Heart right ventricle (tissue), 16 donors: ENCODE measurements around the gene SND1. TPM values are rescaled to one million over a fixed set of nuclear protein-coding genes. Genes with fewer than 3 reads are reported as not detected.

Experiments used
- ATAC-seq, 8 donors: fragments of 200-7000 bp; cut with Tn5 transposase; one replicate each; pipeline ENCODE4 v1.9.1; 2020; ENCODE audit warnings: mild to moderate bottlenecking in 8 of 8, moderate library complexity in 8 of 8, moderate number of reproducible peaks in 1 of 8
- DNase-seq, 2 donors: peaks; one replicate each; pipeline ENCODE4 v3.0.0-alpha.2; 2020
- H3K27ac ChIP-seq, 10 donors: fragments of 200-600 bp; sonication (generic) in 2 of 10; one replicate each; pipeline versions ENCODE4 v1.5.0 to v1.8.0; 2020 to 2022; ENCODE audit warnings: mild to moderate bottlenecking in 3 of 10
- H3K27me3 ChIP-seq, 7 donors: fragments of 200-600 bp; one replicate each; pipeline ENCODE4 v1.8.0; 2021 to 2022; ENCODE audit warnings: mild to moderate bottlenecking in 2 of 7
- H3K36me3 ChIP-seq, 9 donors: fragments of 200-600 bp; sonication (generic) in 1 of 9; one replicate each; pipeline versions ENCODE4 v1.5.0 to v1.8.0; 2020 to 2022; ENCODE audit warnings: mild to moderate bottlenecking in 2 of 9
- H3K4me1 ChIP-seq, 9 donors: fragments of 200-600 bp; sonication (generic) in 1 of 9; one replicate each; pipeline versions ENCODE4 v1.5.0 to v1.8.0; 2020 to 2022; ENCODE audit warnings: mild to moderate bottlenecking in 4 of 9
- H3K4me3 ChIP-seq, 10 donors: fragments of 200-600 bp; sonication (generic) in 2 of 10; one replicate each; pipeline versions ENCODE4 v1.5.0 to v1.8.0; 2020 to 2022; ENCODE audit warnings: mild to moderate bottlenecking in 7 of 10, moderate library complexity in 2 of 10
- H3K9me3 ChIP-seq, 11 donors: fragments of 200-600 bp in 10 of 11; sonication (generic) in 2 of 11; one replicate each; pipeline versions ENCODE4 v1.5.0 to v1.8.0; 2013 to 2022; ENCODE audit warnings: mild to moderate bottlenecking in 2 of 11, control low read depth in 1 of 11, moderate library complexity in 1 of 11
- WGBS, 2 donors: extraction: QIAGEN DNeasy Blood & Tissue Kit; methylation state at CpG; one replicate each; pipeline ENCODE4 v1.1.7; 2013; ENCODE audit warnings: inconsistent platforms in 1 of 2; 5-methylcytosine and 5-hydroxymethylcytosine counted together
- intact Hi-C, 10 donors: fragments of 100-400 bp; cut with DNase I; formaldehyde crosslinking; loops; one replicate each; pipeline versions ENCODE4 v1.11.1 to v1.14.2; 2022
- polyA plus RNA-seq, 2 donors: library from polyadenylated mRNA; stranded (reverse); fragments of 200-250 nt; gene quantifications; one replicate each; pipeline ENCODE4 v1.2.3, GENCODE V29; 2013
- total RNA-seq, 10 donors: library from RNA; stranded (reverse); fragmentation: NEBNext Ultra II Directional in 3 of 10; extraction: Animal tissue kit (Norgen Biotek cat#: 25700) in 3 of 10; gene quantifications; one replicate each; pipeline versions ENCODE4 v1.2.1 to v1.2.4, GENCODE V29; 2021 to 2023
- TF ChIP-seq, protein P1 (sequence below), 9 donors: fragments of 200-600 bp; sonication (generic) in 2 of 9; IDR thresholded peaks; one replicate each; pipeline versions ENCODE4 v1.5.0 to v1.8.0; 2021 to 2022; ENCODE audit warnings: antibody characterized with exemption in 9 of 9, mild to moderate bottlenecking in 5 of 9, moderate library complexity in 1 of 9
- donor health status: Arrhythmogenic right ventricular cardiomyopathy.
- donor health status: ischemic (EF 13 %, LVEDD 7.1; RV severe dilation, severe dysfunction).
- donor health status: healthy with polysubstance abuse.
- donor health status: DM: no; HTN: yes; CAD: no.
- donor health status: DM: no; HTN: no; CAD: no.
- donor health status: ischemic (EF 25% LVEDD 6.9; RV normal size, moderate dysfunction).
- donor health status: ischemic (EF 25% LVEDD 5.7; RV mildly dilated, moderate dysfunction).
- donor health status: healthy.
- donor health status: DM: yes; HTN: yes; CAD: no.
- donor health status: Ischemic cardiomyopathy.
- donor health status: ischemic (EF 35%, LVEDD 5.7; RV mildly dilated, moderate dysfunction).
- donor health status: nonischemic (EF 11% LVEDD 7.7; RV severe dilation, severe dysfunction).
- donor health status: DM: yes; HTN: yes; CAD: no.
- donor health status: PGD.
- donor health status: ischemic (EF 29% LVEDD 5.4; RV normal size, mild dysfunction).
- donor health status: nonischemic (EF 23%, LVEDD 6.1; RV moderate dilation, normal function).

Gene SND1
- total and polyA plus RNA-seq, 12 donors, result 39.9 to 107 (median 80.8) TPM

DNA sequence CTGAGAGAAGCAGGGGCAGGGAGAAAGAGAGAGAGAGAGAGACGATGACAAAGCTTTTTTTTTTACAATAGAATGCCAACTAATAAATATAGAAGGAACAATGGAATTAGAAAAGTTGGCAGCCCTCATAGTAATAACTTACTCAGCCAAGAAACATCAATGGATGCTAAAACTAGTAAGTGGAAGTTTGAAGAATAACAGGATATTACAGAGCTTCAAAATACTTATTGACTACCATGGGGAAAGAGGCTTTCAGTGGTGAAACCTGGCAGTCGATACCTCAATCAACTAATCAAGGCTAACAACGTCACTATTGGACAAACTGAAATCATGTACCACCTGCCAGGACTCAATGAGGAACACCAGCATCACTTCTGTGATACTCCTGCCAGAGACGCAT is 479.7 kb downstream of the SND1 start:
- peak overlapping the region in 2 of 10 donors; percentile 25 to 27 for H3K27ac ChIP-seq
- ATAC-seq, result peak in 1 of 8 donors; percentile 36
- H3K9me3 ChIP-seq, result no peaks in the 10 kb centered on the region
- no peak overlapping the region for H3K4me3 ChIP-seq
- TF ChIP-seq, protein P1, sequence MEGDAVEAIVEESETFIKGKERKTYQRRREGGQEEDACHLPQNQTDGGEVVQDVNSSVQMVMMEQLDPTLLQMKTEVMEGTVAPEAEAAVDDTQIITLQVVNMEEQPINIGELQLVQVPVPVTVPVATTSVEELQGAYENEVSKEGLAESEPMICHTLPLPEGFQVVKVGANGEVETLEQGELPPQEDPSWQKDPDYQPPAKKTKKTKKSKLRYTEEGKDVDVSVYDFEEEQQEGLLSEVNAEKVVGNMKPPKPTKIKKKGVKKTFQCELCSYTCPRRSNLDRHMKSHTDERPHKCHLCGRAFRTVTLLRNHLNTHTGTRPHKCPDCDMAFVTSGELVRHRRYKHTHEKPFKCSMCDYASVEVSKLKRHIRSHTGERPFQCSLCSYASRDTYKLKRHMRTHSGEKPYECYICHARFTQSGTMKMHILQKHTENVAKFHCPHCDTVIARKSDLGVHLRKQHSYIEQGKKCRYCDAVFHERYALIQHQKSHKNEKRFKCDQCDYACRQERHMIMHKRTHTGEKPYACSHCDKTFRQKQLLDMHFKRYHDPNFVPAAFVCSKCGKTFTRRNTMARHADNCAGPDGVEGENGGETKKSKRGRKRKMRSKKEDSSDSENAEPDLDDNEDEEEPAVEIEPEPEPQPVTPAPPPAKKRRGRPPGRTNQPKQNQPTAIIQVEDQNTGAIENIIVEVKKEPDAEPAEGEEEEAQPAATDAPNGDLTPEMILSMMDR (IDR thresholded peaks at IDR 0.05), result no peak
- intact Hi-C loops, result loop anchor here in 2 of 10 donors (10.0 kb wide), 2 partner anchors 63 to 417 kb away; no protein-coding TSS in a partner anchor
- peaks cover 0 to 64% (median 46%) of the 10 kb centered on the region in 7 donors for H3K27me3 ChIP-seq
- H3K4me1 ChIP-seq, result peaks cover 4 to 39% (median 15%) of the 10 kb centered on the region in 9 donors
- 49 to 60% methylated on average over 4 of the region's 4 CpGs for WGBS, 2 donors
- no peak for DNase-seq
- no peaks in the 10 kb centered on the region for H3K36me3 ChIP-seq

DNA sequence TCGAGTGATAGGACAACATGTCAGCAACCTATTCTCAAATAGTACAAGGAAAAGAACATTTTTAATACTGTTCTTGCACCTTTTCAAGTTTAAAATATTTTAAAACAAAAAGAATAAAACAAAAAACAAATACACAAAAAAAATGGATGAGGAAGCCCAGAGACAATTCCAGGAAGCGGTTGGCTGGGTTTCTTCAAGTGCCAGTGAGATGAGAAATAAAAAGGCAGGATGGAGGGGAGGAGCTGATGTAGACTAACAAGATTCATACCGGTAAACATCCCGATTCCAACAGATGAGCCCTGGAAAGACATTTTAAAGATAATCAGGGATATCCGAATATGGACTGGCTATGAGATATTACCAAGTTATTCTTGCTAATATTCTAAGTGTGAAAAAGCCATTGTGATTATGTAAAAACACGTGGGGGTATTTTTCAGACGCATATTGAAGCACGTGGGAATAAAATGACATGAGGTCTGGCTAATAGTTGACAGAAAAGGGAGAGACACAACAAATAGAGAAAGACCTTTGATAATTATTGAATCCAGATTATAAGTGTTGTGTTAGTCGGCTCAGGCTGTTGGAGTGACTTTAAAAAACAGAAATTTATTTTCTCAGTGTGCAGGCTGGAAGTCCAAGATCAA is 480.6 kb downstream of the SND1 start:
- DNase-seq (no peak), ATAC-seq (no peak)
- Histone ChIP-seq H3K4me1 (peaks cover 4 to 39% (median 15%) of the 10 kb centered on the region in 9 donors), H3K4me3 (no peak overlapping the region), H3K36me3 (no peaks in the 10 kb centered on the region), H3K9me3 (no peaks in the 10 kb centered on the region), H3K27me3 (peaks cover 0 to 72% (median 53%) of the 10 kb centered on the region in 7 donors), H3K27ac (peak overlapping the region in 1 of 10 donors; percentile 25)
- 57 to 61% methylated on average over 9 of the region's 9 CpGs for WGBS, 2 donors
- TF ChIP-seq, protein P1 (IDR thresholded peaks at IDR 0.05), result no peak
- intact Hi-C loops, result loop anchor here in 2 of 10 donors (10.0 kb wide), 2 partner anchors 62 to 418 kb away; no protein-coding TSS in a partner anchor

DNA sequence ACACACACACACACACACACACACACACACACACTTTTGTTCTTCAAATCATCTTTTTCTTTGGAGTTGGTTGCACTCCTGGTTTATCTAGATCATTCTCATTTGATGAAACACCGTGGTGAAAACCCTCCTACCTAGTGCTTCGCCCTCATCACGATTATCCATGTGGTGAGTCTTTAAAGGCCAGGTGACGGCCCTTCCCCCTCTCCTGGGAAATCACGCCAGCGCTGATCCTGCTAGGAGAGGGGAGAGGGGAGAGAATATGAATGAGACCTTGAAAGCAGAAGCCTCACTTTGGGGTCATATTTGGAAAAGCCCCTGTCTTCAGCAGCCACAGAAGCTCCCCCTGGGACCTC is 483.1 kb downstream of the SND1 start:
- peaks cover 0 to 84% (median 55%) of the 10 kb centered on the region in 7 donors for H3K27me3 ChIP-seq
- WGBS, 2 donors, result 6 to 16% methylated on average over 6 of the region's 6 CpGs
- ATAC-seq, result no peak

DNA sequence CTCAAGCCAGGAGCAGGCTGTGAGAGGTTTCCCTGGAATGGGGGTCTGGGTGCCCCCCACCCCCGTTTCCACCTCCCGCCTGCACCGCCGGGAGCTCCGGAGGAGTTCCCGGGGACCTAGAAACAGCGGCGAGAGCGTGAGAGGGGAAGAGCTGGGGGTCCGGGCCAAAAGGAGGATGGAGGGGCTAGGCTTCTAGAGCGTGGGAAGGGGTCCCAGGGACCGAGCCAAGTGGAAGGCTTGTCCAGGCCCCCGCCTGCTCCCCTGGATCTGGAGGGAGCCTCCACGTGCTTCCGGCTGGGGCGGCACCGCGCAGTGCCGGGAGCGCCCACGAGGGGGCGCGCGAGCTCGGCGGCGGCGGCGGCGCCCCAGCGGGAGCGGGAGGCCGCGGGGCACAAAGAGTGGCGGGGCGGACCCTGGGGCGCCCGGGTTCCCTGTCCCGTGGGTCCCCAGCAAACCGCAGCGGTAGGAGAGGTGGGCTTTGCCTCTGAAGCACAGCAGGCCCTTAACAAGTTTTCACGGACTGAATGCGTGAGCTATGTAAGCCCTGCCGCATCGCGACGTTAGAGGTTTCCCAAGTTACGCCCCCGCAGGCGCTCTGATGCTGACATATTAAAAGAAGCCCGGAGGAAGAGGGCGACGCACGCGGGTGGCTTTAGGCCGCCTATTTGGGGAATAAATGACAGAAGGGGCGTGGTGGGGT is 483.7 kb downstream of the SND1 start:
- Histone ChIP-seq H3K4me3 (peak overlapping the region; percentile 9 to 66 (median 59)), H3K27me3 (peaks cover 0 to 80% (median 55%) of the 10 kb centered on the region in 7 donors), H3K4me1 (peaks cover 4 to 39% (median 15%) of the 10 kb centered on the region in 9 donors), H3K36me3 (no peaks in the 10 kb centered on the region), H3K27ac (no peak overlapping the region), H3K9me3 (peaks cover 0 to 8% (median 0%) of the 10 kb centered on the region in 11 donors)
- DNase-seq (peak; percentile 34 to 51), ATAC-seq (peak; percentile 83 to 96 (median 90))
- intact Hi-C loops, result loop anchor here in 9 of 10 donors (2.0 to 10.0 kb wide), 5 partner anchors 59 to 428 kb away; no protein-coding TSS in a partner anchor
- TF ChIP-seq, protein P1 (IDR thresholded peaks at IDR 0.05), result peak; percentile 71 to 100 (median 93)
- WGBS, 2 donors, result 1% methylated on average over 56 to 57 of the region's 57 CpGs

More for the DNA sequence above, 483.1 kb downstream of the SND1 start:
- DNase-seq, result no peak
- Histone ChIP-seq H3K4me1 (peaks cover 4 to 39% (median 15%) of the 10 kb centered on the region in 9 donors), H3K9me3 (peaks cover 0 to 2% (median 0%) of the 10 kb centered on the region in 11 donors), H3K36me3 (no peaks in the 10 kb centered on the region), H3K27ac (no peak overlapping the region), H3K4me3 (peak overlapping the region in 9 of 10 donors; percentile 42 to 66 (median 59))
- TF ChIP-seq, protein P1 (IDR thresholded peaks at IDR 0.05), result no peak
- intact Hi-C loops, result loop anchor here in 7 of 10 donors (2.0 to 10.0 kb wide), 5 partner anchors 60 to 428 kb away; no protein-coding TSS in a partner anchor
